AG04449 (cell line): ENCODE measurements around the gene MIF.

Experiments used
- CTCF ChIA-PET: fragments of 350-600 bp; formaldehyde crosslinking; extraction: SDS; loops from one replicate; lab custom pipeline; 2021; ENCODE audit warnings: antibody characterized with exemption; lab: Yijun Ruan, JAX
- POLR2A ChIA-PET: fragments of 400-600, 350-600 bp; formaldehyde crosslinking; extraction: SDS; loops from one replicate; lab custom pipeline; 2020; ENCODE audit warnings: antibody characterized with exemption, inconsistent platforms; lab: Yijun Ruan, JAX
- DNase-seq: peaks from one replicate; pipeline ENCODE4 v3.0.0-alpha.2; 2010; ENCODE audit warnings: low read depth, low spot score
- H3K4me3 ChIP-seq: 2 replicates; pipeline ENCODE4 v1.5.1; 2011; ENCODE audit warnings: low read depth, mild to moderate bottlenecking, control low read depth, low read length
- CTCF ChIP-seq: IDR thresholded peaks from one replicate; pipeline ENCODE4 v1.5.1; 2011; ENCODE audit warnings: mild to moderate bottlenecking, moderate library complexity, low read length, control low read depth, inconsistent platforms; ENCODE audit not compliant: insufficient read depth; ENCODE audit errors: missing control alignments

Gene MIF

GRCh38 chr22:23847991-23848864, 46.0 kb upstream of the MIF start:
- TF ChIP-seq CTCF = no peak
- ChIA-PET CTCF (interaction anchor here (0.9 to 9.5 kb wide), 13 partner anchors 10 to 304 kb away, joined by 3 to 387 read pairs (median 9); partner anchors contain the start of genes C22orf15, CHCHD10, MIF and MMP11), POLR2A (interaction anchor here (1.3 kb wide), 1 partner anchor 9 kb away, joined by 4 read pairs; the partner anchor contains the start of gene SLC2A11)
- no peak overlapping the region for H3K4me3 ChIP-seq
- no peak for DNase-seq

GRCh38 chr22:23849009-23850006, 44.9 kb upstream of the MIF start:
- POLR2A ChIA-PET = no interaction called here

GRCh38 chr22:23850136-23850611, 44.0 kb upstream of the MIF start:
- no peak for TF ChIP-seq CTCF
- no peak overlapping the region for H3K4me3 ChIP-seq
- ChIA-PET POLR2A (no interaction called here), CTCF (interaction anchor here (0.6 to 9.5 kb wide), 58 partner anchors 8 to 316 kb away, joined by 3 to 387 read pairs (median 5); partner anchors contain the start of genes C22orf15, CHCHD10, DERL3 and MIF)
- no peak for DNase-seq

More at GRCh38 chr22:23849009-23850006, 44.9 kb upstream of the MIF start:
- peak; percentile 95 for TF ChIP-seq CTCF
- no peak for DNase-seq
- H3K4me3 ChIP-seq = peak overlapping the region; percentile 25; the same call in 1 of the 2 replicates
- CTCF ChIA-PET = interaction anchor here (0.6 to 9.5 kb wide), 59 partner anchors 9 to 459 kb away, joined by 3 to 387 read pairs (median 5); partner anchors contain the start of genes C22orf15, CHCHD10, DERL3 and MIF

GRCh38 chr22:23856721-23857605, 37.2 kb upstream of the MIF start:
- H3K4me3 ChIP-seq = peak overlapping the region; percentile 72
- CTCF ChIA-PET = interaction anchor here (0.6 to 4.5 kb wide), 19 partner anchors 8 to 99 kb away, joined by 3 to 50 read pairs (median 4); partner anchors contain the start of genes CHCHD10, MIF and MMP11
- POLR2A ChIA-PET = interaction anchor here (0.8 to 1.6 kb wide), 9 partner anchors 9 to 335 kb away, joined by 3 to 8 read pairs (median 4); partner anchors contain the start of gene MIF
- DNase-seq = no peak
- TF ChIP-seq CTCF = peak; percentile 23
